Activated CD4-positive, alpha-beta memory T cell treated with anti-CD3 and anti-CD28 coated beads for 36 hours (primary cell): ENCODE results near the gene CADPS. TPM values are rescaled to one million over a fixed set of nuclear protein-coding genes. Genes with fewer than 3 reads are reported as not detected.

Source experiments
- CTCF ChIA-PET: fragments of 350-600 bp; sonication (Branson Sonifier 250); formaldehyde crosslinking; loops from one replicate; lab custom pipeline; 2021; ENCODE audit warnings: antibody characterized with exemption, inconsistent platforms; lab: Charles Lee
- POLR2A ChIA-PET: fragments of 350-600 bp; sonication (Branson Sonifier 250); formaldehyde crosslinking; loops from one replicate; lab custom pipeline; 2021; ENCODE audit warnings: antibody characterized with exemption; lab: Charles Lee
- DNase-seq: peaks from one replicate; pipeline ENCODE4 v3.0.0-alpha.2; 2020
- H3K27ac Mint-ChIP-seq: one replicate; pipeline ENCODE4 v1.8.0; 2021; ENCODE audit warnings: mixed read lengths
- H3K27me3 Mint-ChIP-seq: one replicate; pipeline ENCODE4 v1.8.0; 2021; ENCODE audit warnings: mixed read lengths
- H3K36me3 Mint-ChIP-seq: one replicate; pipeline ENCODE4 v1.8.0; 2021; ENCODE audit warnings: mixed read lengths
- H3K4me1 Mint-ChIP-seq: one replicate; pipeline ENCODE4 v1.8.0; 2021; ENCODE audit warnings: low read depth, mixed read lengths
- H3K4me3 Mint-ChIP-seq: one replicate; pipeline ENCODE4 v1.8.0; 2021; ENCODE audit warnings: mild to moderate bottlenecking, mixed read lengths
- H3K9me3 Mint-ChIP-seq: one replicate; pipeline ENCODE4 v1.8.0; 2021; ENCODE audit warnings: mixed read lengths
- intact Hi-C: fragments of 100-400 bp; cut with micrococcal nuclease; formaldehyde crosslinking; loops from one replicate; pipeline ENCODE4 v1.15.1; 2023
- total RNA-seq, 2 experiments: library from RNA; stranded (reverse); gene quantifications; one replicate each; pipeline ENCODE4 v1.2.3, GENCODE V29; 2021

Gene CADPS
- total RNA-seq, 2 experiments from 2014 or later, result not detected

DNA sequence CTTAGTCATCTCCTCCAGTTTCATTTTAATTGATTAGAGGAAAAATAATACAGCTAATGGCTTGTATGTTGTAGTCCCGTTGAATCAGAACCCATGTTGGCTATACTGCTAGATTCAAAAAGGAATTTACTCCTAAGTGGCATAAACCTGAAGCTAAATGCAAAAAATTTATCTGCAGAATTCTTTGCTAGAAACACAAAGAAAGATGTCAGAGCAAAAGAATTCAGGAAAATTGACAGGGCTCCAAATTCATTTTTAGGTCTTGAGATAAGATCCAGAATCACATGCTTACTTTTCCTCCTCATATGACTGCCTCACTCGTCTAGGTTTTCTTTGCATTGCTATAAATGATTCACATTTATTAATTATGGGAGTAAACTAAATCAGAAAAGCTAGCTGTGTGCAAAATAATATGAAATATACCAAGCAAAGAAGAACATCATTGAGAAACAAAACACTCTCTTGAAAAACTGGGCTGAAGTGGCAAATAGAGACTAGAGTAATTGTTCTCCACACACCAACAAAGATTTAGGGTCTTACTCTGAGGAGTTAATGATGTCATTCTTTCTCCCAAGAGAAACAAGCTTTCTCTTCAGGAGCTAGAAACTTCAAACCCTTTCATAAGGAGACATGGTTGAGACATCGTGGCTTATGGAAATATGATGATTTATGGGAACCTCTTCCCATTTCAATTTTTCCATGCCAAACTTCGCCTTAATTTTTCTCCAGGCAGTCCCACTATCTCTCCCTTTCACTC, 407.1 kb downstream of the CADPS start:
- DNase-seq, result no peak
- Mint-ChIP-seq H3K4me3 (no peak overlapping the region), H3K27ac (no peak overlapping the region), H3K27me3 (no peaks in the 10 kb centered on the region), H3K36me3 (no peaks in the 10 kb centered on the region), H3K4me1 (no peaks in the 10 kb centered on the region), H3K9me3 (no peaks in the 10 kb centered on the region)
- POLR2A ChIA-PET, result no interaction called here
- intact Hi-C loops, result no loop called here
- CTCF ChIA-PET, result no interaction called here

- Mint-ChIP-seq H3K4me1 (no peaks in the 10 kb centered on the region), H3K4me3 (no peak overlapping the region), H3K9me3 (no peaks in the 10 kb centered on the region), H3K27me3 (peaks cover 2% of the 10 kb centered on the region), H3K27ac (no peak overlapping the region), H3K36me3 (no peaks in the 10 kb centered on the region)
- no peak for DNase-seq
- CTCF ChIA-PET, result no interaction called here
- POLR2A ChIA-PET, result no interaction called here
- intact Hi-C loops, result no loop called here
These were observed 412.4 kb downstream of the CADPS start for GRCh38 chr3:62462788-62463187.

- ChIA-PET CTCF (no interaction called here), POLR2A (no interaction called here)
- no peaks in the 10 kb centered on the region for H3K36me3 Mint-ChIP-seq
- H3K4me3 Mint-ChIP-seq, result no peak overlapping the region
- no peak overlapping the region for H3K27ac Mint-ChIP-seq
- intact Hi-C loops, result no loop called here
- DNase-seq, result no peak
- no peaks in the 10 kb centered on the region for H3K4me1 Mint-ChIP-seq
- peaks cover 2% of the 10 kb centered on the region for H3K27me3 Mint-ChIP-seq
- peaks cover 3% of the 10 kb centered on the region for H3K9me3 Mint-ChIP-seq
These were observed 413.0 kb downstream of the CADPS start for GRCh38 chr3:62462104-62462762.

DNA sequence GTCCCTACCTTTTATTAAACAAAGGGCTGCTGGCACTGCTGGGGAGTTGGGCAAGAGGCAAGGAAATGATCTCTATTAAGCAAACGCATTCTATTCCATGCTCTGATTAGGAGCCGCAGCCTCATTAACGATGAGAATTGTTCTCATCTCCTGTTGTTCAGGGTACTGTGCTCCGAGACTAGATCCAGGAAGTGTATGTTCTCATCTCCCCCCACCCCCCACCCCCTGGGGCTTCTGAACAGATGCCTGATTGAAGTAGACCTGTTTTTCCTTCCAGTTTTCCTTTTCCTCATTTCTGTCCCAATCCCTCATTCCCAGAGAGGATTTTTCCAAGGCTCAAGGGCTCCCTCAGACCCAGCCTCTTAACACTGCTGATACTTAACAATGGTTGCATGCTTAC, 420.3 kb downstream of the CADPS start:
- no peak for DNase-seq
- H3K36me3 Mint-ChIP-seq, result no peaks in the 10 kb centered on the region
- intact Hi-C loops, result no loop called here
- H3K4me1 Mint-ChIP-seq, result no peaks in the 10 kb centered on the region
- ChIA-PET POLR2A (no interaction called here), CTCF (no interaction called here)
- peaks cover 3% of the 10 kb centered on the region for H3K9me3 Mint-ChIP-seq
- no peaks in the 10 kb centered on the region for H3K27me3 Mint-ChIP-seq
- H3K4me3 Mint-ChIP-seq, result no peak overlapping the region
- H3K27ac Mint-ChIP-seq, result no peak overlapping the region

DNA sequence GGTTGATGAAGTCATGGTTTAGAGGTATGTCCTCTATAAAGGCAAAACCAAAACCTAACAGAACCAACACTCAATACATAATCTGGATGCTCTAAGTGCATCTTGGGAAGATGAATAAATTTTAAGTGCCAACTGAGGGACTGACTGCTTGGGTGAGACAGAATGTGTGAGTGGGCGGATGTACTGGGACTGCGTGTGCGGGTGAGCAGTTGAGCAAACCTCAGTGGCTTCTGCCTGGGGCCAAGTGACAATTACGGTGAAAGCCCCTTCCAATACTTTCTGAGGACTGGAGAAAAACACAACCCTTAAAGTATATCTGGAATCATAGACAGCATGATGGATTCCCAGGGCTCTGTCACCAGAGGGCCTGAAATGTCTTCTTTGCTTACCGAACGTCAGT, 421.8 kb downstream of the CADPS start:
- Mint-ChIP-seq H3K27me3 (no peaks in the 10 kb centered on the region), H3K4me1 (no peaks in the 10 kb centered on the region), H3K9me3 (peaks cover 3% of the 10 kb centered on the region), H3K4me3 (no peak overlapping the region), H3K36me3 (no peaks in the 10 kb centered on the region), H3K27ac (no peak overlapping the region)
- CTCF ChIA-PET, result no interaction called here
- POLR2A ChIA-PET, result no interaction called here
- intact Hi-C loops, result no loop called here
- no peak for DNase-seq

GRCh38 chr3:62451211-62451887, 423.9 kb downstream of the CADPS start:
- Mint-ChIP-seq H3K9me3 (no peaks in the 10 kb centered on the region), H3K27ac (no peak overlapping the region), H3K36me3 (no peaks in the 10 kb centered on the region), H3K4me3 (no peak overlapping the region), H3K4me1 (peaks cover 5% of the 10 kb centered on the region), H3K27me3 (no peaks in the 10 kb centered on the region)
- DNase-seq, result no peak
- intact Hi-C loops, result no loop called here
- ChIA-PET POLR2A (no interaction called here), CTCF (no interaction called here)

GRCh38 chr3:62446337-62446940, 428.8 kb downstream of the CADPS start:
- POLR2A ChIA-PET, result no interaction called here
- Mint-ChIP-seq H3K4me3 (no peak overlapping the region), H3K4me1 (peaks cover 18% of the 10 kb centered on the region), H3K36me3 (no peaks in the 10 kb centered on the region), H3K9me3 (no peaks in the 10 kb centered on the region), H3K27me3 (no peaks in the 10 kb centered on the region), H3K27ac (no peak overlapping the region)
- no peak for DNase-seq
- CTCF ChIA-PET, result interaction anchor here (0.6 kb wide), 1 partner anchor 419 kb away, joined by 3 read pairs; no protein-coding TSS in a partner anchor
- intact Hi-C loops, result no loop called here

DNA sequence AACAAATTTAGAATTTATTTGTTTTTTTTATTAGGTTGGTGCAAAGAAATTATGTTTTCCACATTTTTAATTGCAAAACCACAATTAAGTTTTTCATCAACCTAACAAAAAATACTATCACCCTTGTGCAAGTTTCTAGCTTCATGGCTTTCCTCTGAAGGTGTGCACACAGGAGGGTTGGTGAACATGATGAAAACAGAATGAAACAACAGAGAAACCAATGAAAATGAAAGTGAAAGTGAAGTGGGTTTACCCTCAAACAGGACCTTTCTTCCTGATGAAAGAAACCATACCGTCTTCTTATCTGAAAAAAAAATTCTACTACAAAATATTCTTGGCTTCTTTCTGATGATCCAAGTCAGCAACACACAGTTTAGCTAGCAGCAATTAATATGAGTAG, 429.9 kb downstream of the CADPS start:
- H3K36me3 Mint-ChIP-seq, result no peaks in the 10 kb centered on the region
- no peak overlapping the region for H3K4me3 Mint-ChIP-seq
- no peaks in the 10 kb centered on the region for H3K9me3 Mint-ChIP-seq
- H3K27ac Mint-ChIP-seq, result no peak overlapping the region
- DNase-seq, result no peak
- ChIA-PET CTCF (no interaction called here), POLR2A (no interaction called here)
- intact Hi-C loops, result no loop called here
- H3K27me3 Mint-ChIP-seq, result no peaks in the 10 kb centered on the region
- H3K4me1 Mint-ChIP-seq, result peaks cover 18% of the 10 kb centered on the region

DNA sequence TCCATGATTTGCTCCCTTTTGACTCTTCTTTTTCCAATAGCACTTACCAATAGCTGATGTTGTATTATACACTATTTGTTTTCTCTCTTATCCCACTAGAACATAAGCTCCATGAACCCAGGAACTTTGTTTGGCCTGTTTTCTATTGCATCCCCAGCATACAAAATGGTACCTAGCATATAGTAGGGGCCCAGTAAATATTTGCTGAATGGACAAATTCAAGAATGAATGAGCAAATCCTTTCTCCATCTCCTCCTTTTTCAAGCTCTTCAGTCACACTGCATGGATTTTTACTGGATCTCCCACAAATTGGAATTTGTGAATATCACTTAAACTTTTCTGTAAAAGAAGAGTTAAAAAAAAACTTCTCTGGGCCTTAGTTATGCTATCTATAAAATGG, 435.2 kb downstream of the CADPS start:
- Mint-ChIP-seq H3K9me3 (no peaks in the 10 kb centered on the region), H3K27me3 (peaks cover 1% of the 10 kb centered on the region), H3K36me3 (no peaks in the 10 kb centered on the region), H3K27ac (no peak overlapping the region), H3K4me3 (no peak overlapping the region), H3K4me1 (peaks cover 2% of the 10 kb centered on the region)
- intact Hi-C loops, result no loop called here
- POLR2A ChIA-PET, result interaction anchor here (0.7 kb wide), 1 partner anchor 1145 kb away, joined by 3 read pairs; no protein-coding TSS in a partner anchor
- CTCF ChIA-PET, result no interaction called here
- DNase-seq, result no peak

DNA sequence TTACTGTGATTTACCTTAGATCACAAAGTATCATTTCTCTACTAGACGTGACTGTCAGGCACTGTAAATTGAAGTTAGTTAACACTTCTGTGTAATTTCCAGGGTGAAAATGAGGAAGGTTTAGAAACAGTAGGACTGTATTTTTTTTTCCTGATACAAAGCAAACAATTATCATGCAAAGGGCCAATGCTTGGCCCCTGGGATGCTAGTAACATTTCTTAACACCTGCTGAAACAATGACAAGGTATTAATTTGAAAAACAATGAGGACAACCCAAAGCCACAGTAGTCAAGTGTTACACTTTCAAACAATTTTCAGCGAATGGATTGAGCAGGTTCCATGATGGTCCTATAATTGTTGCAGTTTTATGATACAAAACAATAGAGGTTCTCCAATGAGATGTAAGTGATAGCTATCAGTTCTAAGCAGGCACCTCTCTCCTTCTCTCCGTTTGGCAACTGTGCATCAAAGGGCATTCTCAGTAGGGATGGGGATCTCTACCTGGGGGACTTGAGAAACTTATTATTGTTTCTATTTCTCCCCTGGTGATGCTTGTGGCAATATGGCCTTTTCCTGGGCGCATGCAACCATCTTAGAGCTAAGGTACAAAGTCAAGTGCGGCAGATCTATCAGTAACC, 435.9 kb downstream of the CADPS start:
- intact Hi-C loops, result no loop called here
- Mint-ChIP-seq H3K27ac (no peak overlapping the region), H3K4me1 (no peaks in the 10 kb centered on the region), H3K4me3 (no peak overlapping the region), H3K27me3 (peaks cover 1% of the 10 kb centered on the region), H3K9me3 (no peaks in the 10 kb centered on the region), H3K36me3 (no peaks in the 10 kb centered on the region)
- ChIA-PET POLR2A (no interaction called here), CTCF (no interaction called here)
- DNase-seq, result no peak

DNA sequence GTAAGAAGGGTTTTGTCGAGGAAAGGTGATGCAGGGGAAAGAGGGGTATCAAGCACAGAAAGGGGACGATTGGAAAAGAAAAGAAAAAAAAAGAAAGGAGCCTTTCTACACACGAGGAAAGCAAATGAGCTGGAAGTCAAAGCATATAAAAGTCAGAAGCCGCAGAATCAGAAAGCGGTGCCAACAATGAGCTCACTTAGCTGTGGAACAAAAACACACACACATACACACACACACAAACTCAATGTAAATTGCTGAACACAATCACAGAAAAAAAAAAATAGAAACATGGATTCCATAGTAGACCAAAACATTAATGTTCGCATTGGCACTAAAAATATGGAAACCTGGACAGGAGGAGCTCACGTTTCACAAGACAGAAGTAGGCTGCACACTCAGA, 438.4 kb downstream of the CADPS start:
- POLR2A ChIA-PET, result interaction anchor here (0.6 kb wide), 1 partner anchor 754 kb away, joined by 4 read pairs; no protein-coding TSS in a partner anchor
- no peaks in the 10 kb centered on the region for H3K4me1 Mint-ChIP-seq
- H3K36me3 Mint-ChIP-seq, result no peaks in the 10 kb centered on the region
- DNase-seq, result no peak
- intact Hi-C loops, result no loop called here
- CTCF ChIA-PET, result no interaction called here
- H3K9me3 Mint-ChIP-seq, result no peaks in the 10 kb centered on the region
- no peak overlapping the region for H3K4me3 Mint-ChIP-seq
- peaks cover 3% of the 10 kb centered on the region for H3K27me3 Mint-ChIP-seq
- H3K27ac Mint-ChIP-seq, result no peak overlapping the region

DNA sequence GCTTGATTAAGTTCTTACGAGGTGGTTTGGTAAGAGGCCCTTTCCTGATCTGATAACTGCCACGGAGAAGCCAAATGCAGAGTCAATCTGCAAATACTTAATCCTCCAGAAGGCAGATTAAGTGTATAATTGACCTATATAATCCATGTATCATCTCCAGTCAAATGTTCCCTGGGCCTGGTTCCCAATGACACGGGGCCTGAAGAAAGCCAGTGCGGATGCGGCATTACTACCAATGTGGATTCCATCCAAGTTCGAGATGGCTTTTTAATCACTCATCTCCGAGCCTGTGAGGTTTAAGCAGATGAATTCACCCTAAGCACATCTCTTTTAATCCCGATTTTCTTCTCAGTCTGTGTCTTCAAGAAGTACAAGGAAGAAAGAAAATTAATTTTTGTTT, 441.8 kb downstream of the CADPS start:
- H3K36me3 Mint-ChIP-seq, result no peaks in the 10 kb centered on the region
- H3K4me3 Mint-ChIP-seq, result no peak overlapping the region
- no peak overlapping the region for H3K27ac Mint-ChIP-seq
- no peaks in the 10 kb centered on the region for H3K4me1 Mint-ChIP-seq
- intact Hi-C loops, result no loop called here
- ChIA-PET CTCF (no interaction called here), POLR2A (no interaction called here)
- H3K27me3 Mint-ChIP-seq, result peaks cover 6% of the 10 kb centered on the region
- no peaks in the 10 kb centered on the region for H3K9me3 Mint-ChIP-seq
- no peak for DNase-seq
